Colonic mucosa (tissue), 4 donors: ENCODE data around the gene NNMT. TPM values are rescaled to one million over a fixed set of nuclear protein-coding genes. Genes with fewer than 3 reads are reported as not detected.

Source experiments
- DNase-seq: peaks from one replicate; pipeline ENCODE4 v3.0.0-alpha.2; 2020
- H3K27ac ChIP-seq: fragments of 200-600 bp; one replicate; pipeline ENCODE4 v1.8.0; 2021
- H3K27me3 ChIP-seq: fragments of 200-600 bp; one replicate; pipeline ENCODE4 v1.8.0; 2021
- H3K36me3 ChIP-seq: fragments of 200-600 bp; one replicate; pipeline ENCODE4 v1.8.0; 2021
- H3K4me1 ChIP-seq: fragments of 200-600 bp; one replicate; pipeline ENCODE4 v1.8.0; 2021; ENCODE audit warnings: mild to moderate bottlenecking
- H3K4me3 ChIP-seq: fragments of 200-600 bp; one replicate; pipeline ENCODE4 v1.8.0; 2021
- H3K9ac ChIP-seq, 2 donors: one replicate each; pipeline ENCODE4 v1.7.0; 2013; ENCODE audit warnings: control low read depth in 2 of 2, low read depth in 2 of 2, low read length in 2 of 2
- H3K9me3 ChIP-seq: fragments of 200-600 bp; one replicate; pipeline ENCODE4 v1.8.0; 2021
- CTCF ChIP-seq: fragments of 200-600 bp; IDR thresholded peaks from one replicate; pipeline ENCODE4 v1.8.0; 2022; ENCODE audit warnings: antibody characterized with exemption, mild to moderate bottlenecking
- intact Hi-C: fragments of 100-400 bp; cut with DNase I; formaldehyde crosslinking; loops from one replicate; pipeline ENCODE4 v1.14.1; 2022
- total RNA-seq, 2 donors: library from RNA; stranded (reverse); fragmentation: NEBNext Ultra II Directional in 1 of 2; extraction: Animal tissue kit (Norgen Biotek cat#: 25700) in 1 of 2; gene quantifications; one replicate each; pipeline ENCODE4 v1.2.1, GENCODE V29; 2021
- donor health status: healthy.
- donor health status: DM: no; HTN: no; CAD: no.
- donor health status: DM: no; HTN: no; CAD: no.

The NNMT gene
- total RNA-seq, 2 donors from 2014 or later, result 13.7 to 41.3 TPM

GRCh38 chr11:114281388-114281956 is 14.7 kb upstream of the NNMT start:
- no peaks in the 10 kb centered on the region for H3K4me1 ChIP-seq
- no peak for TF ChIP-seq CTCF
- intact Hi-C loops, result no loop called here
- no peak overlapping the region for H3K9ac ChIP-seq
- H3K27ac ChIP-seq, result no peak overlapping the region
- no peak for DNase-seq
- H3K4me3 ChIP-seq, result no peak overlapping the region
- H3K27me3 ChIP-seq, result no peaks in the 10 kb centered on the region
- H3K36me3 ChIP-seq, result no peaks in the 10 kb centered on the region
- no peaks in the 10 kb centered on the region for H3K9me3 ChIP-seq

GRCh38 chr11:114282488-114282887 is 13.7 kb upstream of the NNMT start:
- H3K36me3 ChIP-seq, result no peaks in the 10 kb centered on the region
- H3K27me3 ChIP-seq, result no peaks in the 10 kb centered on the region
- no peak for TF ChIP-seq CTCF
- no peak overlapping the region for H3K4me3 ChIP-seq
- H3K9me3 ChIP-seq, result no peaks in the 10 kb centered on the region
- no peak for DNase-seq
- intact Hi-C loops, result no loop called here
- H3K9ac ChIP-seq, result no peak overlapping the region
- H3K27ac ChIP-seq, result no peak overlapping the region
- no peaks in the 10 kb centered on the region for H3K4me1 ChIP-seq

- Histone ChIP-seq H3K27me3 (no peaks in the 10 kb centered on the region), H3K4me1 (no peaks in the 10 kb centered on the region), H3K9me3 (no peaks in the 10 kb centered on the region), H3K9ac (no peak overlapping the region), H3K4me3 (no peak overlapping the region), H3K27ac (no peak overlapping the region), H3K36me3 (no peaks in the 10 kb centered on the region)
- no peak for TF ChIP-seq CTCF
- DNase-seq, result no peak
- intact Hi-C loops, result no loop called here
These were observed 12.8 kb upstream of the NNMT start for GRCh38 chr11:114283422-114283821.

GRCh38 chr11:114284021-114284420 is 12.2 kb upstream of the NNMT start:
- no peak for TF ChIP-seq CTCF
- DNase-seq, result no peak
- Histone ChIP-seq H3K9me3 (no peaks in the 10 kb centered on the region), H3K36me3 (no peaks in the 10 kb centered on the region), H3K9ac (no peak overlapping the region), H3K27ac (no peak overlapping the region), H3K4me1 (no peaks in the 10 kb centered on the region), H3K27me3 (no peaks in the 10 kb centered on the region), H3K4me3 (no peak overlapping the region)
- intact Hi-C loops, result no loop called here

- DNase-seq, result no peak
- TF ChIP-seq CTCF, result no peak
- H3K4me1 ChIP-seq, result no peaks in the 10 kb centered on the region
- no peak overlapping the region for H3K9ac ChIP-seq
- H3K27ac ChIP-seq, result no peak overlapping the region
- no peaks in the 10 kb centered on the region for H3K36me3 ChIP-seq
- intact Hi-C loops, result no loop called here
- no peaks in the 10 kb centered on the region for H3K9me3 ChIP-seq
- H3K4me3 ChIP-seq, result no peak overlapping the region
- H3K27me3 ChIP-seq, result no peaks in the 10 kb centered on the region
These were observed 11.3 kb upstream of the NNMT start for GRCh38 chr11:114284914-114285313.

- no peaks in the 10 kb centered on the region for H3K9me3 ChIP-seq
- intact Hi-C loops, result no loop called here
- DNase-seq, result no peak
- no peak overlapping the region for H3K9ac ChIP-seq
- no peak overlapping the region for H3K27ac ChIP-seq
- TF ChIP-seq CTCF, result no peak
- H3K4me3 ChIP-seq, result no peak overlapping the region
- H3K36me3 ChIP-seq, result no peaks in the 10 kb centered on the region
- no peaks in the 10 kb centered on the region for H3K4me1 ChIP-seq
- no peaks in the 10 kb centered on the region for H3K27me3 ChIP-seq
These were observed 10.6 kb upstream of the NNMT start for GRCh38 chr11:114285599-114285998.
